Left ventricle myocardium superior (tissue), 1 donor: ENCODE data around the gene FOXE3. TPM values are rescaled to one million over a fixed set of nuclear protein-coding genes. Genes with fewer than 3 reads are reported as not detected.

Experiments
- ATAC-seq: fragments of 200-7000 bp; cut with Tn5 transposase; one replicate; pipeline ENCODE4 v1.9.1; 2020; ENCODE audit warnings: mild to moderate bottlenecking, moderate library complexity
- DNase-seq: peaks from one replicate; pipeline ENCODE4 v3.0.0-alpha.2; 2020
- intact Hi-C: fragments of 100-400 bp; cut with micrococcal nuclease; formaldehyde crosslinking; loops from one replicate; pipeline ENCODE4 v1.11.0; 2022
- total RNA-seq: library from RNA; stranded (reverse); fragmentation: NEBNext Ultra II Directional; extraction: Animal tissue kit (Norgen Biotek cat#: 25700); gene quantifications from one replicate; pipeline ENCODE4 v1.2.1, GENCODE V29; 2021
- donor health status: DM: no; HTN: yes; CAD: no; lungs with severe emphysema.

FOXE3 gene
- total RNA-seq, 1 donor from 2014 or later = not detected

GRCh38 chr1:47402591-47402990 is 13.5 kb upstream of the FOXE3 start:
- ATAC-seq = no peak
- intact Hi-C loops = no loop called here
- no peak for DNase-seq

GRCh38 chr1:47403321-47403910 is 12.7 kb upstream of the FOXE3 start:
- intact Hi-C loops = no loop called here

GRCh38 chr1:47405697-47406096 is 10.4 kb upstream of the FOXE3 start:
- DNase-seq = no peak
- no peak for ATAC-seq
- intact Hi-C loops = no loop called here

More at GRCh38 chr1:47403321-47403910, 12.7 kb upstream of the FOXE3 start:
- DNase-seq (no peak), ATAC-seq (no peak)

- ATAC-seq (no peak), DNase-seq (no peak)
- intact Hi-C loops = no loop called here
Observed at GRCh38 chr1:47406966-47407365, 9.1 kb upstream of the FOXE3 start.

GRCh38 chr1:47407481-47407880 is 8.6 kb upstream of the FOXE3 start:
- DNase-seq = no peak
- intact Hi-C loops = no loop called here
- ATAC-seq = no peak

- DNase-seq (no peak), ATAC-seq (no peak)
Observed at GRCh38 chr1:47409311-47410067, 6.6 kb upstream of the FOXE3 start.

GRCh38 chr1:47410068-47410455 is 6.0 kb upstream of the FOXE3 start:
- DNase-seq = no peak
- ATAC-seq = no peak
- intact Hi-C loops = no loop called here

More at GRCh38 chr1:47409311-47410067, 6.6 kb upstream of the FOXE3 start:
- intact Hi-C loops = no loop called here

GRCh38 chr1:47411436-47411835 is 4.6 kb upstream of the FOXE3 start:
- intact Hi-C loops = no loop called here
- ATAC-seq (no peak), DNase-seq (no peak)

GRCh38 chr1:47412437-47412836 is 3.6 kb upstream of the FOXE3 start:
- DNase-seq (no peak), ATAC-seq (no peak)
- intact Hi-C loops = no loop called here

GRCh38 chr1:47416319-47417169 is 459 bp downstream of the FOXE3 start:
- DNase-seq (no peak), ATAC-seq (no peak)
- intact Hi-C loops = no loop called here

- intact Hi-C loops = no loop called here
- ATAC-seq = no peak
- DNase-seq = no peak
Observed at GRCh38 chr1:47417170-47418044, 1.3 kb downstream of the FOXE3 start.

- intact Hi-C loops = no loop called here
Observed at GRCh38 chr1:47418122-47418521, 2.0 kb downstream of the FOXE3 start.

GRCh38 chr1:47418681-47419325 is 2.7 kb downstream of the FOXE3 start:
- intact Hi-C loops = no loop called here
- no peak for DNase-seq
- no peak for ATAC-seq

More at GRCh38 chr1:47418122-47418521, 2.0 kb downstream of the FOXE3 start:
- DNase-seq = no peak
- no peak for ATAC-seq

GRCh38 chr1:47420547-47420946 is 4.5 kb downstream of the FOXE3 start:
- no peak for DNase-seq
- intact Hi-C loops = no loop called here
- ATAC-seq = no peak

- ATAC-seq (no peak), DNase-seq (no peak)
- intact Hi-C loops = no loop called here
Observed at GRCh38 chr1:47423872-47424271, 7.8 kb downstream of the FOXE3 start.

GRCh38 chr1:47424336-47424982 is 8.4 kb downstream of the FOXE3 start:
- intact Hi-C loops = no loop called here
- ATAC-seq = no peak
- DNase-seq = no peak

- DNase-seq (no peak), ATAC-seq (no peak)
- intact Hi-C loops = no loop called here
Observed at GRCh38 chr1:47431534-47431933, 15.4 kb downstream of the FOXE3 start.
